HG03095 (cell line): ENCODE measurements around the gene TXNDC17.
"Not testable (repeated sequence)": the region's sequence is repeated elsewhere in the genome, so short reads cannot be mapped to it uniquely, and the experiment has no call there.

Source experiments
- ATAC-seq: cut with Tn5 transposase; IDR thresholded peaks from one replicate; pipeline ENCODE4 v1.9.1; 2021; ENCODE audit warnings: moderate library complexity; ENCODE audit not compliant: unreplicated experiment

The TXNDC17 gene

DNA sequence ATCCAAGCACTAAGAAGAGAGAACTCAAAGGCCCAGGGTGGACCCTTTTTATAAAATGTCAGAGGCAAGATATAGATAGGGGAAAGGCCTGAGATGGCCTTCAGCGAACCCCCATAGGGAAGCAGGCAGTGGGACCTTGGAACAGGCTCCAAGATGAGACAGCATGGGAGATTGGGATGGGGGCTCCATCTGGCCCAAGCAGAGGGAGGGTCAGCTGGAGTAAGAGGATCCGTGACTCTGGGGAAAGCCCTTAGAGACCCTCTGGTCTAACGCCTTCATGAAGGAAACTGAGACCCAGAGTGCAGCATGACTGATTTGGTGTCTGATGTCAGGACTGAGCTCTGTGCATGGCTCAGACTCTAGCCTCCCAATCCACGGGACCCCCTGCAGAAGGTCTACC is 41.5 kb downstream of the TXNDC17 start:
- no peak for ATAC-seq

DNA sequence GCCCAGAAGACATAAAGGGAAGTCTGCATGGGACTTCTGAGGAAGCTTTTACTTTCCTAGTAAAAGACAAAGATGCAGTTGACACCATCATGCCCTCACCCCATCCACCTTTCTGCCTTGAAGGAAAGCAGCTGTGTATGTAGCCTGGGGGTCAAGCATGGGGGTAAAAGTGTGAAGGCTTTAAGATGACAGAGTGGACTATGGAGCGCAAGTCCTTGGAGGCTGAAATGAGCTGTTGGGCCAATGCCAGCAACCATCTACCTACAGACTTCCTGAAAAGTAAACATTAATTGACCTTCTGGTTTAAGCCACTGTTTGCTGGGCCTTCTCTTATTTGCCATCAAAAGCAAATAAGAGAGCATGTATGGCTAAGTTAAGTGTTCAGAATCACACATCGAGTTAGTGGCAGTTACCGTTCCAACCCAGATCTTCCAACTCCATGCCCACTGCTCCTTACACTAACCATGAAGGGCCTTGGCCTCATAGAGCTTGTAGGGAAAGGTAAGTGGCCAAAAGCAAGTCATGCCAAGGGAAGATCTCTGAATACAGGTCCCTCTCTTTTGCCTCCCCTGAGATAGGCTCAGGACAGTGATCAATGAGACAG is 42.3 kb downstream of the TXNDC17 start:
- ATAC-seq, result no peak

GRCh38 chr17:6683730-6684459 is 43.0 kb downstream of the TXNDC17 start:
- no peak for ATAC-seq

- ATAC-seq, result no peak
Observed at GRCh38 chr17:6684460-6684783, 43.6 kb downstream of the TXNDC17 start.

DNA sequence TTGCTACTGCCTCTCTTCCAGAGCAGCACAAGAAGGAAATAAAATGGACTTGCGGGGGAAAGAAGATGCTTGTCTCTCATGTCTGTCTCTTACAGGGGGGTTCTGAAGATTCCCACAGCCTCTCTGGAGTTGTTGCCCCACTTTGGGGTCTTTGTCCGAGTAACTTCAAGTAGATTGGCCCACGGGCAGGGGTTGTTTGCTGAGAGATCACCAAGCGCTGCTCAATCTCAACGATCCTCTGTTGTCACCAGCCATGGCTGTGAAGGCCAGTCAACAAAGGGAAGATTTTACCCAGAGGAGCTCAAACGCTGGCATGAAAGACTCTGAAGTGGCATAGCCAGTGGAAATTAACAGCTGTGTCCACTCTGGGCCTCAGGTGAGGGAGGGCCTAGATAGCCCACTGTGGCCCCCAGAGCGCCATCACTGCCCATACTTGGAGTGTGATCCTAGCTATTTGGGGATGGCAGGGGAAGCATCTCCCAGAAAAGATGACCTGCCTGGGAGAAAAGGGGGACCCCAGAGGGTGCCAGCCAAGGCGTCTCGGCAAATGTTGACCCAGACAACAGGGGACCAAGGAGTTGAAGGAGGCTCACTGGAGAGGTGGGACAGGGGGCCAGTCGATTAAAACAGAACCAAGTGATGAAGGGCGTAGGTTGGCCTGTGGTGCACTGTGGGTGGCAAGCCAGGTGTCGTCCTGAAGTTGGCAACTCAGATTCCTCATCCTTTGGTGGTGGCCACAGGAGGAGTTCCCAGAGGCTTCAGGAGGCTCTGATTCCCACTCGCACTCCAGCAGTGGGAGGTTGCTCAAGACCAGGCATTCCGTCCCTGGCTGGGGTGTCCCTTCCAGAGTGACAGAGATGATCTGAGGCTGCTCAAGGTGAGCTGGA is 44.3 kb downstream of the TXNDC17 start:
- ATAC-seq, result no peak

DNA sequence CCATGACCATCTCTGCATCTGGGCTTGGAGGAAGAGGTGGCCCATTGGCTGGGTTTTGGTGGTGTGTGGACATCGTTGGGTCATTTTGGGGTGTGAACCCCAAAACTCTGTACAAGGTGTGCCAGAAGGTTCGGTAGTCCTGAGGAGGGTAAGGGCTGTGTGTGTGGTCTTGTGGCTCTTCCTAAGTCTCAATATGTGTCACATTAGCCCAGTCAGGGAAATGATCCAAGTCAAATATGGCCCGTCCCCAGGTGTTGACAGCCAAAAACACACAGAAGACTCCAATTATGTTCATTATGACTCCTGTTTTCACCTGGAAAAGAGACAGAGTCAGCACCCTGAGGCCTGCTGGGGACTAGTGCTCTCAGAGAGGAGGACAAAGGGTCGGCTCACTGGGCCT is 45.2 kb downstream of the TXNDC17 start:
- ATAC-seq, result no peak

DNA sequence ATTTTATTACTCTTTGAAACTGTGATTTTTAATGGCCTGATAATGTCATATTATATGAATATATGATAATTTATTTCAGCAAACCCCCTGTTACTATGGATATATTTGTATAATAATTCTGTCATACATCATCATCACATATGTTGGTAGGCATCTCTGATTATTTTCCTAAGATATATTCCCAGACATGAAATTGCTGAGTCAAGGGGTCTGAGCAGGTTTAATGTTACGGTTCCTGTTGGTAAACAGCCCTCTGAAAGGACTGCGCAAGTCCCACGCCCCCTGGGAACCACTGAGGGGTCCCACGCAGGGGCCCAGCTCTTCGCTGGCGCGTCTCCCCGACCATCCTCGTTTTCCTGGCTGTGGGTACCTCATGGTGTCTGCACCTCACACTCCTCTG is 48.1 kb downstream of the TXNDC17 start:
- ATAC-seq, result no peak

DNA sequence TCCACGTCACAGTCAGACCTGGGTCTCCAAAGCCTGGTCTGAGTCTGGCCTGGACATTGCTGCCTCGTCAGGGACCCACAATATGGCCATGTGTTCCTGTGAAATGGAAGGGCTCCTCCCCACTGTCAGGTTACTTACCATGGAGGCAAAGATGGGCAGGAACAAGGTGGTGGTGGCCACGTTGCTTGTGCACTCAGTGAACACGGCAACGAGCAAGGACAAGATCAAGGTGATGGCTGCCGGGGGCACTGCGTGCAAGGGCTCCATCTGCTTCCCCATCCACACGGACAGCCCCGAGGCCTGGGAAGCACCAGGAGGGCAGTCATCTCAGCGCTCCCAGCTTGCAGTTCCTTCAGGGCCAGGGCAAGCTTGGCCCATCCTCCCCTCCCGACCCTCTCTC is 49.8 kb downstream of the TXNDC17 start:
- no peak for ATAC-seq

DNA sequence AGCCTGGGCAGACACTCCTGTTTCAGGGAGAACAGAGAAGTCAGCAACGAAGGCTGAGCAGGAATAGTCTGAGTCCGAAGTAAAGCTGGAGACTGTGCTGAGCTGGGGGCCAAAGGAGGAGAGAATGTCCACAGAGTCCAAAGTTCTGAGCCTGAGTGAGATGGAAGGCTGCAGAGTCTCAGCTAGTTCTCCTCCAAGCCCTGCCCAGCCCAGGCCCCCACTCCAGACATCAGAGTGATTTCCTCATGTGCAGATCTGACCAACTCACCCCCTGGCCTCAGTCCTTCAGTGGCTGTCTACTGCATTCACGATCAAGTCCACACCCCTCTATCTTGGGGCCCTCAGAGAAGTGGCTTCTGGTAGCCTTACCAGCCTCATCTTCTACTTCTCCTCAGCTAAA is 50.7 kb downstream of the TXNDC17 start:
- no peak for ATAC-seq

DNA sequence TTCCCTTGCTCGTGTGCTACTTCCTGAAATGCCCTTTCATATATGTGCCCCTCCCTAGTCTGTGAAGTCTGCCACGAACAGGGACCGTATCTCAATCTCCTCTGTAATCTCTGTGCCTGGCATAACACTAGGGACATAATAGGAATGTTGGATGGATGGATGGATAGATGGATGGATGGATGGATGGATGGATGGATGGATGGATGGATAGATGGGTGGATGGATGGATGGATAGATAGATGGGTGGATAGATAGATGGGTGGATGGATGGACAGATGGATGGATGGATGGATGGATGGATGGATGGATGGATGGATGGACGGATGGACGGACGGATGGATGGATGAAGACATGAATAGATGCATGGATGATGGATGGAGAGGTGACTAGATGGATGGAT is 51.1 kb downstream of the TXNDC17 start:
- not testable (repeated sequence) for ATAC-seq
